Measurements from ENCODE around the gene PGD. TPM values are rescaled to one million over a fixed set of nuclear protein-coding genes. Genes with fewer than 3 reads are reported as not detected.

The PGD gene
- total RNA-seq (ENCODE audit: low replicate concordance): 61.6 and 114 TPM in 2 replicates

DNA sequence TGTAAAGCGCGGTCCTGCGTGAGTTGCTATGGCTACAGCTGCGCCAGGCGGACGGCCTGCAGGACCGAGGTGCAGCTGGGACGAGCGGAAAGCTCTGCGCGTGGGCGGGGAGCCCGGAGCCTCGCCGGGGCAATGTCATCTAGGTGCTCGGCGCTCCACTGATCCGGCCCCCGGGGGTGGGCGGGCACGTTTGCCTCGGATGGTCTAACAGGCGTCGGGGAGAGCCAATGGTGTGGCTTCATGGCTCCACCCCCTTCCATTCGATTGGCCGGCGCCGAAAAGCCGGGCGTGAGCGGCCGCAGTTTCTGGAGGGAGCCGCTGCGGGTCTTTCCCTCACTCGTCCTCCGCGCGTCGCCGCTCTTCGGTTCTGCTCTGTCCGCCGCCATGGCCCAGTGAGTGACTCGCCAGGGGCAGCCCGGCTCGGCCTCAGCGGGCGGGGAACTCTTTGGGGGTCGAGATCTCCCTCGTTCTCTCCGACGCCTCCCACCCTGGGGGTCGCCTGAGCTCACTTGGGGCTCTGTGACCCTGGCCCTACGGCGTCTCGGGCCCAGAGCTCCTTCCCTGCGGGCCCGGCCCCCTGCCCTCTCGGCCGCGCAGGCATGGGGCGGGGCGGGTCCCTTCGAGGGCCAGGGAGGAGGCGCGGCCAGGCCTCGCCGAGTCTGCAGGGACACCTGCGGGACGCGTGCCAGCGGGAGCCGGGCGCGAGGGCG is at the start of gene PGD:
PGD (plus strand) TSS at position 331 of the 710 bp plus-strand sequence; CDS start at position 385, 54 bp downstream.

DNA sequence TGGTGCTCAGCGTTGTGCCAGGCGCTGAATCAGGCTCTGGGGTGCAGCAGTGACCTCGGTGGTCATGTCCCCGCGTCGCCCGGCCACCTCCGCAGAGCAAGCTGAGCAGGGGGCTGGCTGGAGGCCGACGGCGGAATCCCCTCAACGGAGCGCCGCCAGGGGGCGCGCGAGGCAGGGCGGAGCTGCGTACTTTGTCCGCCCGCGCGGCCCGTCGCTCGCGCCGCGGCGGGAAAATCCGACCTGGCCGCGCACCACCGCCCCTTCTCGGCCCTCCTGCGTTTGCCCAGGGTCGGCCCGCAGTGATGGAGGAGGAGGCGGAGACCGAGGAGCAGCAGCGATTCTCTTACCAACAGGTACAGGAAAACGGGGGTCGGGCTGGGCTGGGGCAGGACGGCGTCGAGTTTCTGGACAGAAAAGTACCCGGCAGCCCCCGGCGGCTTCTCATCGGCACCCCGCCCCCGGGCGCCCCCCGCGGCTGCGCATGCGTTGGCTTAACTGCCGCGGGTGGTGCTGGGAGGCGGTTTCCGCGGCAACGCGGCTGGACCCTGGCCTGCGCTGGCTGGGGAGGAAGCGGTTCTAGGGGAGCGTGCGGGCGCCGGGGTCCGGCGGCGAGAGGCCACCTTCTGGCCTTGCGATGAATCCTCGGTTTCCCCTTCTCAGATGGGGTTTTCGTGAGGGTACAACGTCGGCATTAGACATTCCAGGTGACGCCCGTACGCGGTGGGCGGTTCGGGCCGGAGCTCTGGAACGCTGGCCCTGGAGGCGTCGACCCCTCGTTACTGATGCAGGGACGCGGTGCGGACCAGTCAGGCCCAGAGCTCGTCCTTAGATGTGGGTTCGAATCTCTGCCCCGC is 31.6 kb downstream of the PGD start, which contains the start of gene CENPS:
CENPS (plus strand) TSS at position 218 of the 854 bp plus-strand sequence; CDS start at position 303, 85 bp downstream.

GRCh38 chr1:10449751-10450150 is 50.9 kb downstream of the PGD start, which contains the start of gene CORT:
CORT (plus strand) TSS chr1:10450031; CDS start chr1:10450224, 193 bp downstream.

Other genes starting within 250 kb of the PGD start
- 19.4 and 20.7 TPM in 2 replicates for gene KIF1B, start 188.5 kb upstream of the PGD start, total RNA-seq (ENCODE audit: low replicate concordance)
- 7.5 and 7.9 TPM in 2 replicates for gene CENPS, start 31.4 kb downstream of the PGD start, total RNA-seq (ENCODE audit: low replicate concordance)
- 0.08 TPM in 1 of 2 replicates, not detected in the other for gene CORT, start 51.0 kb downstream of the PGD start, total RNA-seq (ENCODE audit: low replicate concordance)
- 40.3 and 45.9 TPM in 2 replicates for gene DFFA, start 73.5 kb downstream of the PGD start, total RNA-seq (ENCODE audit: low replicate concordance)
- gene PEX14, start 75.9 kb downstream of the PGD start, total RNA-seq (ENCODE audit: low replicate concordance): 9.4 and 13.6 TPM in 2 replicates

All from smooth muscle cell of the coronary artery (primary cell).